OCI-LY7 (cell line): ENCODE measurements around the gene FAAP20. TPM values are rescaled to one million over a fixed set of nuclear protein-coding genes. Genes with fewer than 3 reads are reported as not detected.
A peak's percentile ranks its signal among the peaks of the same experiment; 100 is the strongest.

Experiments used
- BruUV-seq: library from RNA; stranded (reverse); fragments of 400-500 nt; replicated peaks from 2 replicates; lab custom pipeline; 2021; lab: Mats Ljungman, UMichigan
- CTCF ChIA-PET: fragments of 300-600 bp; sonication (Branson Sonifier 250); formaldehyde crosslinking; loops from one replicate; lab custom pipeline; 2022; ENCODE audit warnings: antibody characterized with exemption; ENCODE audit not compliant: unreplicated experiment; lab: Charles Lee
- POLR2A ChIA-PET: fragments of 300-600 bp; sonication (Branson Sonifier 250); formaldehyde crosslinking; loops from one replicate; lab custom pipeline; 2022; ENCODE audit warnings: antibody characterized with exemption; lab: Charles Lee
- DNase-seq: peaks from one replicate; pipeline ENCODE4 v3.0.0-alpha.2; 2015; ENCODE audit warnings: low spot score
- H2AFZ ChIP-seq: fragments of 200-600 bp; sonication (generic), shearing (Covaris generic); 2 replicates; pipeline ENCODE4 v1.6.1; 2014; ENCODE audit warnings: mild to moderate bottlenecking, antibody characterized with exemption, low read length, moderate library complexity
- H3K27ac ChIP-seq: fragments of 200-600 bp; sonication (generic); 2 replicates; pipeline ENCODE4 v1.5.1; 2014; ENCODE audit warnings: mixed run types, low read depth, mild to moderate bottlenecking, moderate library complexity, low read length, inconsistent platforms; ENCODE audit not compliant: poor library complexity, severe bottlenecking
- H3K36me3 ChIP-seq: fragments of 200-600 bp; sonication (generic); 2 replicates; pipeline ENCODE4 v1.6.1; 2014; ENCODE audit warnings: mild to moderate bottlenecking, antibody characterized with exemption, low read length, moderate library complexity, mixed read lengths; ENCODE audit not compliant: insufficient read depth
- H3K4me1 ChIP-seq: fragments of 200-600 bp; sonication (generic); 2 replicates; pipeline ENCODE4 v1.5.1; 2014; ENCODE audit warnings: mild to moderate bottlenecking, low read length; ENCODE audit not compliant: insufficient read depth, poor library complexity, severe bottlenecking
- H3K4me2 ChIP-seq: fragments of 200-600 bp; sonication (generic); 2 replicates; pipeline ENCODE4 v1.6.1; 2014; ENCODE audit warnings: mild to moderate bottlenecking, low read length
- H3K4me3 ChIP-seq: fragments of 200-600 bp; sonication (generic); 2 replicates; pipeline ENCODE4 v1.5.1; 2014; ENCODE audit warnings: mild to moderate bottlenecking, low read depth, low read length; ENCODE audit not compliant: poor library complexity, severe bottlenecking
- H3K79me2 ChIP-seq: fragments of 200-600 bp; sonication (generic); 2 replicates; pipeline ENCODE4 v1.6.1; 2016; ENCODE audit warnings: low read depth, mild to moderate bottlenecking, low read length, moderate library complexity, mixed read lengths; ENCODE audit not compliant: insufficient read depth
- H3K9me2 ChIP-seq: fragments of 200-600 bp; sonication (generic); 2 replicates; pipeline ENCODE4 v1.6.1; 2016; ENCODE audit warnings: mild to moderate bottlenecking, low read length, mixed read lengths; ENCODE audit not compliant: insufficient read depth
- H3K9me3 ChIP-seq: fragments of 200-600 bp; sonication (generic); 2 replicates; pipeline ENCODE4 v1.6.1; 2014; ENCODE audit warnings: mild to moderate bottlenecking, mixed run types, low read length, mixed read lengths
- H4K20me1 ChIP-seq: fragments of 200-600 bp; sonication (generic); 2 replicates; pipeline ENCODE4 v1.6.1; 2014; ENCODE audit warnings: mild to moderate bottlenecking, antibody characterized with exemption, low read length, moderate library complexity, mixed read lengths; ENCODE audit not compliant: insufficient read depth
- EZH2phosphoT487 ChIP-seq: fragments of 200-600 bp; sonication (generic); IDR thresholded peaks from 2 replicates; pipeline ENCODE4 v1.6.1; 2018; ENCODE audit warnings: low read depth, borderline replicate concordance, mild to moderate bottlenecking, mixed run types, antibody characterized with exemption, low read length, moderate library complexity, mixed read lengths
- intact Hi-C: fragments of 100-400 bp; cut with micrococcal nuclease; formaldehyde crosslinking; loops from one replicate; pipeline ENCODE4 v1.10.0; 2022; ENCODE audit not compliant: unreplicated experiment
- total RNA-seq, 2 experiments: library from RNA; depleted of rRNA in 1 of 2; stranded (reverse); fragments of >200 nt in 1 of 2; shearing (Covaris generic) in 1 of 2; gene quantifications; 2 replicates each; pipeline ENCODE4 v1.2.3, GENCODE V29; 2014 to 2022
- TF ChIP-seq, protein P1 (sequence below): fragments of 200-600 bp; sonication (generic); conservative IDR thresholded peaks from 2 replicates; pipeline ENCODE4 v1.5.1; 2014; ENCODE audit warnings: mild to moderate bottlenecking, antibody characterized with exemption, low read length, moderate library complexity, mixed read lengths

FAAP20 gene
- total RNA-seq, 2 experiments from 2014 or later = 47.4 to 55.7 TPM

DNA sequence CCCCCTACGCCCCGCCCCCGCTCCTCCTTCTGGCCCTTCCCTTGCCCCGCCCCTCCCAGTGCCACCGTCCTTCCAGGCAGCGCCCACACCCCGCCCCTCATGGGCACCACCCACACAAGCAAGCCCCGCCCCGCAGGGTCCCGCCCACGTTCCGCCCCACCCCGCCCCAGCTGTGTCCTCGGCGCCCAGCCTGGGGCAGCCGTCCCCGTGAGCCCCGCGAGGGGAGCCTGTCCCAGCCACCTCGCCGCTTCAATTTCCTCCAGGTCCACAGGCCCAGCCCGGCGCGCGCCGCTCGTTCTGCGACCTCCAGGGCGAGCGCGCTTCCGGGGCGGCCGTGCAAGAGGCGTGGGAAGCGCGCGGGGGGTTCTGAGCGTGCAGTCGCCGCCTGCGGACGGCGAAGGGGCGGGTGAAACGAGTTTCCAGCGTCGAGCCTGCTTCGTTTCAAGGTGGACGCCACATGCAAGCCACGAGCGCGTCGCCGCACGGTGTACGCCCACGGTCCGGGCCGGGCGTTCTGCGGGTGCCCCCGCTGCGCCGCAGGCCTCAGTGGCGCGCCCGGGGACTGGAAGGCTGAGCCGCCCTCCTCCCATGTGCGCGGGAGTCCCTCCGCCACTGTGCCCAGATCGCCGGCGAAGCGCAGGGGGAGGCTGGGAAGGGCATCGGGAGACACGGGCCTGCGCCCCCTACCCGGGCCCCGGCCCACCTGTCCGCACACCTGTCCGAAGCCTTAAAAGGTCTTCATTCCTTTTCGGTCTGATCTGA is 10.8 kb upstream of the FAAP20 start:
- no peak for TF ChIP-seq EZH2phosphoT487
- TF ChIP-seq, protein P1, sequence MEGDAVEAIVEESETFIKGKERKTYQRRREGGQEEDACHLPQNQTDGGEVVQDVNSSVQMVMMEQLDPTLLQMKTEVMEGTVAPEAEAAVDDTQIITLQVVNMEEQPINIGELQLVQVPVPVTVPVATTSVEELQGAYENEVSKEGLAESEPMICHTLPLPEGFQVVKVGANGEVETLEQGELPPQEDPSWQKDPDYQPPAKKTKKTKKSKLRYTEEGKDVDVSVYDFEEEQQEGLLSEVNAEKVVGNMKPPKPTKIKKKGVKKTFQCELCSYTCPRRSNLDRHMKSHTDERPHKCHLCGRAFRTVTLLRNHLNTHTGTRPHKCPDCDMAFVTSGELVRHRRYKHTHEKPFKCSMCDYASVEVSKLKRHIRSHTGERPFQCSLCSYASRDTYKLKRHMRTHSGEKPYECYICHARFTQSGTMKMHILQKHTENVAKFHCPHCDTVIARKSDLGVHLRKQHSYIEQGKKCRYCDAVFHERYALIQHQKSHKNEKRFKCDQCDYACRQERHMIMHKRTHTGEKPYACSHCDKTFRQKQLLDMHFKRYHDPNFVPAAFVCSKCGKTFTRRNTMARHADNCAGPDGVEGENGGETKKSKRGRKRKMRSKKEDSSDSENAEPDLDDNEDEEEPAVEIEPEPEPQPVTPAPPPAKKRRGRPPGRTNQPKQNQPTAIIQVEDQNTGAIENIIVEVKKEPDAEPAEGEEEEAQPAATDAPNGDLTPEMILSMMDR = no peak
- Histone ChIP-seq H3K79me2 (no peaks in the 10 kb centered on the region), H3K4me3 (peak overlapping the region; percentile 65), H3K9me3 (no peaks in the 10 kb centered on the region), H3K9me2 (no peaks in the 10 kb centered on the region), H2AFZ (peak overlapping the region; percentile 80; the same call in 1 of the 2 replicates), H3K4me1 (peaks cover 15% of the 10 kb centered on the region), H3K36me3 (no peaks in the 10 kb centered on the region), H3K27ac (no peak overlapping the region), H3K4me2 (peak overlapping the region; percentile 87), H4K20me1 (no peaks in the 10 kb centered on the region; the same call in 1 of the 2 replicates)
- POLR2A ChIA-PET = interaction anchor here (0.7 kb wide), 1 partner anchor 10 kb away, joined by 3 read pairs; the partner anchor contains the start of gene FAAP20
- intact Hi-C loops = loop anchor here (2.0 kb wide), 1 partner anchor 53 kb away; no protein-coding TSS in a partner anchor
- no TSS peak for BruUV-seq
- peak; percentile 93 for DNase-seq
- CTCF ChIA-PET = interaction anchor here (1.0 kb wide), 1 partner anchor 11 kb away, joined by 5 read pairs; the partner anchor contains the start of gene FAAP20

DNA sequence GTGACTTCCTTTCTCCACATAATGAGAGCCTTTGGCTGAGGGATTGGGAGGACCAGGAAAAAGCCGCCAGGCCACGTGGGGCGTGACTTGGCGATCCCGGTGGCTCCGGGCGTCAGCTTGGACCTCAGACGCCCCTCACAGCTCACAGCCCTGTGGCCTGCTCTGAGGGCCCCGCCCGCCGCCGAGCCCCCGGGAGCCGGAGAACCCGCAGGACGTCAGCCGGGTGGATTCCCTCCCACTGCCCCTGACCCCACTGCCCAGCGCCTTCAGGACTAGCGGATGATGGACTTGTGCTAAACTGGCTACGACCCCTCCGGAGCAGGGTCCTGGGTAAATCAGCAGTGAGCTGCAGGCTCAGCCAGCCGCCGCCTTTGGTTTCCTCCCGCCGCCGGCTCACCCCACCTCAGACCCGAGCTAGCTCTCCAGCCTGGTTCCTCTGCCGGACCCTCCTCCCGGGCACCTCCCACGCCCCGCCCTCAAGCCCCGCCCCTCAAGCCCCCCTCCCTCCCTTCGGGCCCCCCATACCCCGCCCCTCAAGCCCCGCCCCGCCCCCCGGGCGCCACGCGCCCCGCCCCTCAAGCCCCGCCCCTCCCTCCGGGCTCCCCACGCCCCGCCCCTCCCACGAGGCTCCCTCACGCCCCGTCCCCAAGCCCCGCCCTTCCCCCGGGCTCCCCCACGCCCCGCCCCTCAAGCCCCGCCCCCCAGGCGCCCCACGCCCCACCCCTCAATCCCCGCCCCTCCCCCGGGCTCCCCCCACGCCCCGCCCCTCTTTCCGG is 10.0 kb upstream of the FAAP20 start:
- no peak overlapping the region for H3K27ac ChIP-seq
- no peaks in the 10 kb centered on the region for H3K9me3 ChIP-seq
- intact Hi-C loops = loop anchor here (2.0 kb wide), 1 partner anchor 54 kb away; no protein-coding TSS in a partner anchor
- H4K20me1 ChIP-seq = no peaks in the 10 kb centered on the region; the same call in 1 of the 2 replicates
- no peaks in the 10 kb centered on the region for H3K9me2 ChIP-seq
- H3K79me2 ChIP-seq = no peaks in the 10 kb centered on the region
- H3K4me1 ChIP-seq = peaks cover 15% of the 10 kb centered on the region
- H3K4me2 ChIP-seq = peak overlapping the region; percentile 75
- H3K36me3 ChIP-seq = no peaks in the 10 kb centered on the region
- no TSS peak for BruUV-seq
- no peak overlapping the region for H2AFZ ChIP-seq
- ChIA-PET CTCF (interaction anchor here (1.0 kb wide), 1 partner anchor 10 kb away, joined by 5 read pairs; the partner anchor contains the start of gene FAAP20), POLR2A (interaction anchor here (0.7 kb wide), 1 partner anchor 10 kb away, joined by 3 read pairs; the partner anchor contains the start of gene FAAP20)
- H3K4me3 ChIP-seq = peak overlapping the region; percentile 50
- no peak for DNase-seq
- TF ChIP-seq, protein P1 = no peak
- no peak for TF ChIP-seq EZH2phosphoT487
